Spleen (tissue), 11 donors: Measurements from ENCODE around the gene PLEKHG3. TPM values are rescaled to one million over a fixed set of nuclear protein-coding genes. Genes with fewer than 3 reads are reported as not detected.
A peak's percentile ranks its signal among the peaks of the same experiment; 100 is the strongest.

ENCODE experiments used
- DNase-seq: peaks from one replicate; pipeline ENCODE4 v3.0.0-alpha.2; 2020
- H3K27ac ChIP-seq, 8 donors: fragments of 200-600 bp; sonication (generic) in 7 of 8; 1 replicate in 4 of 8; 2 replicates in 4 of 8; pipeline versions ENCODE4 v1.5.0 to v1.8.0; 2016 to 2021; ENCODE audit warnings: inconsistent platforms in 4 of 8, mild to moderate bottlenecking in 4 of 8, moderate library complexity in 1 of 8
- H3K27me3 ChIP-seq, 7 donors: fragments of 200-600 bp; sonication (generic) in 6 of 7; replicated peaks in 1 of 7; 1 replicate in 4 of 7; 2 replicates in 3 of 7; pipeline versions ENCODE4 v1.5.0 to v1.8.0; 2016 to 2021; ENCODE audit warnings: inconsistent platforms in 3 of 7, mild to moderate bottlenecking in 1 of 7
- H3K36me3 ChIP-seq, 6 donors: fragments of 200-600 bp; sonication (generic) in 5 of 6; 1 replicate in 4 of 6; 2 replicates in 2 of 6; pipeline versions ENCODE4 v1.5.0 to v1.8.0; 2016 to 2021; ENCODE audit warnings: inconsistent platforms in 2 of 6
- H3K4me1 ChIP-seq, 6 donors: fragments of 200-600 bp; sonication (generic) in 5 of 6; 1 replicate in 3 of 6; 2 replicates in 3 of 6; pipeline versions ENCODE4 v1.5.0 to v1.8.0; 2016 to 2021; ENCODE audit warnings: inconsistent platforms in 3 of 6
- H3K4me3 ChIP-seq, 8 donors: fragments of 200-600 bp; sonication (generic) in 7 of 8; 1 replicate in 4 of 8; 2 replicates in 4 of 8; pipeline versions ENCODE4 v1.5.0 to v1.8.0; 2016 to 2021; ENCODE audit warnings: inconsistent platforms in 4 of 8, mild to moderate bottlenecking in 4 of 8, moderate library complexity in 2 of 8
- H3K9me3 ChIP-seq, 8 donors: fragments of 200-600 bp; sonication (generic) in 7 of 8; 1 replicate in 4 of 8; 2 replicates in 4 of 8; pipeline versions ENCODE4 v1.5.0 to v1.8.0; 2016 to 2021; ENCODE audit warnings: inconsistent platforms in 4 of 8
- CTCF ChIP-seq, 11 experiments: fragments of 200-600 bp in 7 of 11; fragments of 450-650 bp in 4 of 11; sonication (generic) in 4 of 11; IDR thresholded peaks in 8 of 11; conservative IDR thresholded peaks in 3 of 11; 1 replicate in 7 of 11; 2 replicates in 4 of 11; pipeline versions ENCODE4 v1.4.0 to v1.8.0; 2016 to 2021; ENCODE audit warnings: antibody characterized with exemption in 11 of 11, inconsistent platforms in 4 of 11, mild to moderate bottlenecking in 1 of 11
- POLR2A ChIP-seq, 3 donors: fragments of 450-650 bp; IDR thresholded peaks; one replicate each; pipeline ENCODE4 v1.5.1; 2017; ENCODE audit warnings: antibody characterized with exemption in 3 of 3, mild to moderate bottlenecking in 1 of 3
- POLR2AphosphoS5 ChIP-seq, 3 donors: sonication (generic); formaldehyde crosslinking; IDR thresholded peaks; one replicate each; pipeline ENCODE4 v1.5.1; 2017; ENCODE audit warnings: antibody characterized with exemption in 3 of 3
- WGBS, 5 donors: extraction: QIAGEN DNeasy Blood & Tissue Kit in 3 of 5; methylation state at CpG; one replicate each; pipeline versions ENCODE4 v1.1.5 to v1.1.7; 2013 to 2018; 5-methylcytosine and 5-hydroxymethylcytosine counted together
- intact Hi-C: fragments of 100-400 bp; cut with DNase I; formaldehyde crosslinking; loops from one replicate; pipeline ENCODE4 v1.15.0; 2023; ENCODE audit warnings: low total_unique reads
- polyA plus RNA-seq, 3 donors: library from polyadenylated mRNA; stranded (reverse); fragments of 200-250 nt; gene quantifications; one replicate each; pipeline ENCODE4 v1.2.1, GENCODE V29; 2013
- total RNA-seq, 7 donors: library from RNA; depleted of rRNA in 3 of 7; stranded (reverse); fragments of >200 nt in 3 of 7; fragmentation: NEBNext Ultra II Directional in 4 of 7; extraction: Animal tissue kit (Norgen Biotek cat#: 25700) in 4 of 7; gene quantifications; one replicate each; pipeline versions ENCODE4 v1.1.0 to v1.2.1, GENCODE V29; 2016 to 2021
- donor health status: healthy with polysubstance abuse.
- donor health status: DM: no; HTN: no; CAD: no; lungs with moderate emphysema.
- donor health status: DM: no; HTN: no; CAD: no.
- donor health status: Bipolar disorder and iron deficiency.
- donor health status: healthy.
- donor health status: DM: no; HTN: no; CAD: no.
- donor health status: DM: yes; HTN: yes; CAD: no.

PLEKHG3 gene
- total and polyA plus RNA-seq, 10 donors = 4.5 to 77.7 (median 45.4) TPM

GRCh38 chr14:64760146-64760755 lies 56.0 kb downstream of the PLEKHG3 start:
- TF ChIP-seq POLR2A (IDR thresholded peaks at IDR 0.05) (no peak), POLR2AphosphoS5 (IDR thresholded peaks at IDR 0.05) (no peak), CTCF (IDR thresholded peaks at IDR 0.05 in 8 of 11, conservative IDR thresholded peaks at IDR 0.05 in 3 of 11) (peak; percentile 28 to 77 (median 61))
- Histone ChIP-seq H3K27me3 (peaks cover 0 to 21% (median 0%) of the 10 kb centered on the region in 7 donors), H3K9me3 (no peaks in the 10 kb centered on the region), H3K27ac (peak overlapping the region in 2 of 8 donors; percentile 55 to 68), H3K36me3 (no peaks in the 10 kb centered on the region), H3K4me1 (peaks cover 23 to 98% (median 70%) of the 10 kb centered on the region in 6 donors), H3K4me3 (no peak overlapping the region)
- intact Hi-C loops = no loop called here
- WGBS, 5 donors = 62 to 83% (median 66%) methylated on average over 5 to 8 of the region's 8 CpGs
- DNase-seq = peak; percentile 87

GRCh38 chr14:64760916-64761315 lies 56.7 kb downstream of the PLEKHG3 start:
- Histone ChIP-seq H3K4me1 (peaks cover 23 to 91% (median 70%) of the 10 kb centered on the region in 6 donors), H3K27ac (peak overlapping the region in 4 of 8 donors; percentile 65 to 78 (median 76)), H3K27me3 (peaks cover 0 to 21% (median 0%) of the 10 kb centered on the region in 7 donors), H3K9me3 (no peaks in the 10 kb centered on the region), H3K4me3 (no peak overlapping the region), H3K36me3 (no peaks in the 10 kb centered on the region)
- peak; percentile 54 for DNase-seq
- WGBS, 5 donors = 62 to 86% (median 81%) methylated on average over 5 of the region's 5 CpGs
- TF ChIP-seq CTCF (IDR thresholded peaks at IDR 0.05 in 8 of 11, conservative IDR thresholded peaks at IDR 0.05 in 3 of 11) = no peak
- no peak for TF ChIP-seq POLR2AphosphoS5 (IDR thresholded peaks at IDR 0.05)
- no peak for TF ChIP-seq POLR2A (IDR thresholded peaks at IDR 0.05)
- intact Hi-C loops = no loop called here

GRCh38 chr14:64761441-64762043 lies 57.3 kb downstream of the PLEKHG3 start:
- intact Hi-C loops = no loop called here
- H3K27me3 ChIP-seq = peaks cover 0 to 21% (median 0%) of the 10 kb centered on the region in 7 donors
- DNase-seq = peak; percentile 52
- TF ChIP-seq CTCF (IDR thresholded peaks at IDR 0.05 in 8 of 11, conservative IDR thresholded peaks at IDR 0.05 in 3 of 11) (peak in 2 of 11 experiments; percentile 14 to 21), POLR2A (IDR thresholded peaks at IDR 0.05) (no peak)
- no peak overlapping the region for H3K4me3 ChIP-seq
- 30 to 66% (median 50%) methylated on average over 5 of the region's 5 CpGs for WGBS, 5 donors
- no peaks in the 10 kb centered on the region for H3K36me3 ChIP-seq
- peak overlapping the region in 7 of 8 donors; percentile 54 to 78 (median 72) for H3K27ac ChIP-seq
- peaks cover 23 to 86% (median 69%) of the 10 kb centered on the region in 6 donors for H3K4me1 ChIP-seq
- no peaks in the 10 kb centered on the region for H3K9me3 ChIP-seq
